DMS53 (cell line): ENCODE data around the gene GRK1.

Experiments
- DNase-seq: peaks from one replicate; lab custom pipeline; 2025; lab: John Stamatoyannopoulos, UW

GRK1 gene

DNA sequence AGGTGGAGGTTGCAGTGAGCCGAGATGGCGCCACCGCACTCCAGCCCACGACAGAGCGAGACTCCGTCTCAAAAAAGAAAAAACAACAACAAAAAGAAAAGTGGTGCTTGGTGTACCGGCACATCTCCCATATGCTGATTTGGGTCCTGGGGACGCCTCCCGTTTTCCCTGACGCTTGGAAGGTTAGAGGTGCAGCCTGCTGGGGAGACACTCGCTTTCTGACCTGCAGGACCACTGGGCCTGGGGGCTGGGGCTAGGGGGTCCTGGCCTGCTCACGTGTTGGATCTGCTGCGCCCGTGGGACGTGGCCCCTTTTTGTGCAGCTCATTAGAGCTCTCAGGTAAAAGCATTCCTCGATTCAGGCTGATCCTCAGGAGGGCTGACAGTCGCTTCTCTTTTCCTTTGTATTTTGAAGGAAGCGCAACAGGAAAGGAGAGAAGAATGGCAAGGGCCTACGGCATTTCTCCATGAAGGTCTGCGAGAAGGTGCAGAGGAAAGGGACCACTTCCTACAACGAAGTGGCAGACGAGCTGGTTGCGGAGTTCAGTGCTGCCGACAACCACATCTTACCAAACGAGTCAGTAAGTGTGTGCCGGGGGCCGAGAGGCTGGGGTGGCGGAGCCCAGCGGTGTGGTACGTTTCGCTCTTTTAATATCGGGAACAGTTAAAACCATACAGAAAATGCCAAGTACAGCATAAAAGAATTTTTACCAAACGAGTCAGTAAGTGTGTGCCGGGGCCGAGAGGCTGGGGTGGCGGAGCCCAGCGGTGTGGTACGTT lies 34.1 kb upstream of the GRK1 start:
- DNase-seq, result no peak

DNA sequence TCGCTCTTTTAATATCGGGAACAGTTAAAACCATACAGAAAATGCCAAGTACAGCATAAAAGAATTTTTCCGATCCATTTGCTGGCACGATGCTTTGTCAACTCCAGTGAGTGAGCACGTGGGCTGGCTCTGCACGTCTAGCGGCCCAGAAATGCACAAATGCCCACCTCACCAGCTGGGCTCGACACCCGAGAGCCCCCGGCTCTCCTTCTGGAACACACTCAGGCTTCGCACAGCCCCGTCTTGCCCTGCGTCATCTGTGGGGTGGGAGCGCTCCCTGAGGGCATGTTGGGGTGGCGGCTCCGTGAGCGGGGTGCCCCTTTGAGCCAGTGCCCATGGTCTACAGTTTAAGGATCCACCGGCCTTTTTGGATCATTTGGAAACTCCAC lies 33.5 kb upstream of the GRK1 start:
- DNase-seq, result no peak

DNA sequence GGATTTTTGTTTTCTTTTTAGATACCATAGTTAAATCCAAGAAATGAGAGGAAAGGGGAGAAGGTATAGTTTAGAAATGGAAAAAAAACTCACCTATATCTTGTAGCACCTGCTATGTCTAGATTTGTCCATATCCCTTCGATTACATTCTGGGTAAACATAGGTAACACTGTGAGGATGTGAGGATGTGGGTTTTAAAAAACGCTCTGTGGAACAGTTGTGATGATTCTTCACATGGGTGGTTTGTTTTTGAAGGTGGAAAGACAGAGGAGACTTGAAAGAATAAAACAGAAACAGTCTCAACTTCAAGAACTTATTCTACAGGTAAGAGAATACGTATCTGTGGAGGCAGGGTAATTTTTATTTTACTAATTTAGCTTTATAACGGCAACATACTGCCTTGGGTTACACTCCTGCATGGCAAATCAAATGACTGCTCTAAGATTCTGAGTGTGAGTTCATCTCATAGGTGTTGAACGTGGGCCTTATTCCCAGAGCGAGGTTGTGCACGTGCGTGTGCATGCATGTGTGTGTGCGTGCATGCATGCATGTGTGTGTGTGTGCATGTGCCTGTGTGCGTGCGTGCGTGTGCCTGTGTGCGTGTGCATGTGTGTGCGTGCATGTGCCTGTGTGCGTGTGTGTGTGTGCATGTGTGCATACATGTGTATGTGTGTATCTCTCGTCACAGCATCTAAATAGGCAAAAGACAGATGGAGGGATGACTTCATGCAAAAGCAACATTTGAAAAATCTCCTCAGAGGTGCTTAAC lies 32.6 kb upstream of the GRK1 start:
- DNase-seq, result no peak

DNA sequence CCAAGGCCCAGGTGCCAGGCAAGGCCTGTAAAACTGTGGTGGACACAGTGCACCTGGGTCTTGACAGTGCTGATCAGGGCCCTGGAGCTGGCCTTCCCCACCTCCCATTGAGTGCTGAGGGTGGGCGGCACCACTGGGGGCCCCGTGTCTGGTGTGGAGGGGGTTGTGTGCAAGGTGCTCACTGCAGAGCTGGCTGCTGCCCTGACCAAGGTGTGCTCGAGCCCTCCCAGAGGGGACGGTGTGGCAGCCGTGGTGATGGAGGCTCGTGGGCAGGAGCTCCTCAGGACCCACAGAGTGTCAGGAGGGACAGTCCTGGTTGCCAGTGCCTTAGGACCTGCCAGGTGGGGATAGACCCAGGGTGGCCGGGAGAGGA lies 32.0 kb upstream of the GRK1 start:
- DNase-seq, result no peak

DNA sequence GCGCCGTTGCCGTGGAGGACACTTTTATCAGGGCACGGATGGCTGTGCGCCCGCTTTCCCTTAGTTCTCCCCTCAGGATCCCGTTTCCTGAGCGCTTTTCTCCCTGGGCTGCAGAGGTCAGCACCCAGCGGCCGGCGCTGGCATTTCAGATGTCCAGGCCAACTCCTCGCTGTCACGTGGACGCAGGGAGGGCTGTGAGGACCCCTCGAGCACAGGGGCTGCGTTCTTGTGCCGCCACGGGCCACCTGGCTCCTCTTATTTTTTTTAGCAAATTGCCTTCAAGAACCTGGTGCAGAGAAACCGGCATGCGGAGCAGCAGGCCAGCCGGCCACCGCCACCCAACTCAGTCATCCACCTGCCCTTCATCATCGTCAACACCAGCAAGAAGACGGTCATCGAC lies 31.3 kb upstream of the GRK1 start:
- no peak for DNase-seq

DNA sequence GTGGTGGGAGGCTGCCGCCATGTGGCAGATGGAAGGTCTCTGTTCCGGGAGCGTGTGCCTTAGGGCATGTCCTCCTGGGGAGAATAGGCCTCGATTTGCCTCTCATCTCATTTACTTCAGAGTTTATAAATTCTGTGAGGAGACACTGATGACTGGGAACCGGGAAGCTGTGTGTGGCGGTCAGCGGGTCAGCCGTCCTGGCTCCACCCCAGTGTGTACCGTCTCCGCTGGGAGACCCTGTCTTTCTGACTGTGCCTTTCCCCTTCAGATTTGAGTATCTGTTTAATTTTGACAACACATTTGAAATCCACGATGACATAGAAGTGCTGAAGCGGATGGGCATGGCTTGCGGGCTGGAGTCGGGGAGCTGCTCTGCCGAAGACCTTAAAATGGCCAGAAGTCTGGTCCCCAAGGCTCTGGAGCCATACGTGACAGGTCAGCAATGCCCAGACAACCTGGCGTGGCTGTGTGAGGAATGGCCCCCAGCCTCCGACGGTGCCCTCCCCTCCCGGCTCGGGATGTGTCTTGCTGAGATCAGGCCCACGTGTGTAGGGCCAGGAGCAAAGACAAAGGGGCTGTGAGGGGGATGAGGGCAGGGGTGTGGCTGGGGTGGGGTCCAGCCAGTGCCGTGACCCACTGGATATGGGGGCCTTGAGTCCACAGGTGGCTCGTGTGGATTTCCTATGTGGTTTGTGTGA lies 30.6 kb upstream of the GRK1 start:
- no peak for DNase-seq

DNA sequence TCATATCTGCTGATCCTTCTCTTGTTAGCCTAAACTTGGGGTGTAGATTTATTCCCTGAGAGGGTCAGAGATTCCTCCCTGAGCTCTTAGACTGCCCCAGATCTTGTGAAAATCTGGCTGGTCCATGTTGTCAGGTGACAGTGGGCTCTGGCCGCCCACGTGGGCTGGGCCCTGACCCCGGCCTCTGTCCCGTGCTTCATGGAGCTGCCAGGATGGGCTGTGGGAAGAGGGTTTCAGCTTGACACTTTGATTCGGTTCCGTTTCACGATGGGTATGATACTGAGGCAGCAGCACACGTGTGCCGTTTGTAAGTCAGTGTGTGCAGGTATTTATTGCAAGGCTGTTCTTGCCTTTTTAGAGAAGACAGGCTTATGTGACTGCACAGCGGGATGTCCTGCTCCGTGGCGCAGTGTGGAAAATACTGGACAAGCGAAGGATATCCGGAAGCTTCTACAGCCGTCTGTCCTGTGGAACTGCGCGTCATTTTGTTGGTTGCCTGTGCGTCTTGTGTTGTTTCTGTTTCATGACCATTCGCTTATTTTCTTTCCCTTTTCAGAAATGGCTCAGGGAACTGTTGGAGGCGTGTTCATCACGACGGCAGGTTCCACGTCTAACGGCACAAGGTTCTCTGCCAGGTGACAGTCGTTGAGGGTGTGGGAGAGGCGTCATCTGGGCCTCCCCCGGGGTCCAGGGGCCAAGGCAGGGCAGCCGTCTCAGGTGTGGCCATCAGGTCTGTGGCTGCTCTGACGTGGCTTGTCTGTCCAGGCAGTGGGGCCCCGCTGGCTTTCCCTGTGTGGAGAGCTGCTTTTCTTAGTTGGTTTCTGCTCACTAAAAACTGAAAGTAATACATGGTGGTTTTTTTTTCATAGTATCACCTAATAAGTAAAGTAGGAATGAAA lies 29.5 kb upstream of the GRK1 start:
- no peak for DNase-seq

DNA sequence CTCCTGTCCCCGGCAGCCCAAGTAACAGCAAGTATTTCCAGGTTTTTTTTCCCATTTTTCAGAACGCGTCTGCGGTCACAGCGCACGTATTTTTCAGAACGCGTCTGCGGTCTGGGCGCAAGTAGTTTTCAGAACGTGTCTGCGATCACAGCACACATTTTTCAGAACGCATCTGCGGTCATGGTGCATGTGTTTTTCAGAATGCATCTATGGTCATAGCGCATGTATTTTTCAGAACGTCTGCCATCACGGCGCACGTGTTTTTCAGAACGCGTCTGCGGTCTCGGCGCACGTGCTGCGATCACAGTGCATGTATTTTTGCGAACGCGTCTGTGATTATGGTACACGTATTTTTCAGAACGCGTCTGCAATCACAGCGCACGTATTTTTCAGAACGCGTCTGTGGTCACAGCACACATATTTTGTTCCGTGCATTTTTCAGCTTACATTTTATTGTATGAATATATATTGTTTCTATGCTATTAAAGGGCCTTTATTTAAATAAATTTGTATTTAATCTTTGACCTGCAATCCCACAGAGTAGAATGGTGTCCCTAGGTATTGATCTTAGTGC lies 28.8 kb upstream of the GRK1 start:
- DNase-seq, result no peak

DNA sequence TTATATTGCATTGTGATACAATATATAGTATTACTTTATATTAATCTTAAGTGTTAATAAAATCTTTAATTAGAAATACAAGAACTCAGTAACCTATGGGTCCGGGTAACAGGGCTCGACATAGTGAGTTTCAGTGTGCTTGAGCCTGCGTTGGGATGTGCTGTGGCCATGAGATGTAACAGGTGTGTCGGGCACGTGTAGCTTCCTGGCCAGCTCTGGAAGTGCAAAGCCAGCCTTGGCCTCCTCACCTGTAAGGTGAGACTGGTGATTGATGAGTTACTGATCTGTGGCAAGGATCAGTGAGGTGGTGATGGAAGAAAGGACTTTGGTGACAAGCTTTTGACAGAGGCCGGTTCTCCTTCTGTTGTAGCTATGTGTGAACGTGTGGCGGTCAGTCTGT lies 28.2 kb upstream of the GRK1 start:
- DNase-seq, result no peak

DNA sequence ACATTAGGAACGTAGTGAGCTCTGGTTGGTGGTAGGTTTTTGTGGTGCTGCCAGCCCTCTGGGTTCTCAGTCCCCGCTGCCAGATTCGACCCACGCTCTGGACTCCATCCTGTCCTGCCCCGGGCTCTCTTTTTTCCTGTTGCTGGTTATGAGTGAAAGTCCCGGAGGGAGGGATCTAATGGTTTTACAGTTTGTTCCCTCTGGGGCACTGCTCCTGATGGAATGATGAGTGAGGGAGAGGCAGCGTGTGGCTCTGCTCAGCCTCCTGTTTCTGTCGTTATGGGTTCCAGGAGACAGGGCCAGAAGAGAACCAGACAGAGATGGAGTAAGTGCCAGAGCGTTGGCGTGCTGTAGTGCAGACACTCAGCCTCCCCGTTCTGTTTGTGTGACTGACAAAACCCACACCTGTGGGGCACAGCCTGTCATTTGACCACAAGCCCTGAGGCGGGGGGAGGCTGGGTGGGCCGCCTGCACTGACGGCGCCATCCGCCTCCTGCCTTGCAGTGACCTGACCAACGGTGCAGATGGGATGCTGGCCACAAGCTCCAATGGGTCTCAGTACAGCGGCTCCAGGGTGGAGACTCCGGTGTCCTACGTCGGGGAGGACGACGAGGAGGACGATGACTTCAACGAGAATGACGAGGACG lies 27.3 kb upstream of the GRK1 start:
- DNase-seq, result no peak

DNA sequence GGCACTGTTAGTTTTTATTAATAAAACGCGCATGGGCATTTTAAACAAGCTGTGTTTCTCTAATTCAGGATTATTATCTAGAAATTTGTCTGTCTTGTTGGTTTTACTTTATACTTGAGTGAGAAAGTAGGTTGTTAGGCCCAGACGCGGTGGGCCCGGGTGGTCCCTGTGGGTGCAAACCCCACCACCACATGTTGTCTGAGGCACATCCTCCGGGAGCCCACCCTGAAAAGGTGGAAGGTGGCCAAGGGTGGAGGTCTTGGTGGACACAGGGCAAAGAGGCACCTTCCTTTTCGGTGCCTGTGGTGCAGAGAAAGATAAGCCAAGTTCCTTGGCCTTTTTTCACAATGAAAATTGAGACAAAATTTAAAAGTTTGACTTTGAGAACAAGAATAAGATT lies 25.6 kb upstream of the GRK1 start:
- DNase-seq, result no peak

DNA sequence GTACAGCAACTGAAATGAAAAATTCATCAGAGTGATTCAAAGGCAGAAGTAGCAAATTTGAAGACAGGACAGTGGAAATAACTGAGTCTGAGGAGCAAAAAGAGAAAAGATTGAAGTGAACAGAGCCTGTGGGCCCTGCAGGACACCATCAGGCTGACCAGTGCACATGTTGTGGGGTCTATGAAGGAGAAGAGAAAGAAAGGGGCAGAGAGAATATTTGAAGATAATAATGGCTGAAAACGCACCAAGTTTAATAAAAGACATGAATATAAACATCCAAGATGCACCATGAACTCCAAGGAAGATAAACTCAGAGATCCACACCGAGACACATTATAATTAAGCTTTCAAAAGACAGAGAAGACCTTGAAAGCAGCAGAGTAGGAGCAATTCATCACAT lies 24.5 kb upstream of the GRK1 start:
- no peak for DNase-seq

DNA sequence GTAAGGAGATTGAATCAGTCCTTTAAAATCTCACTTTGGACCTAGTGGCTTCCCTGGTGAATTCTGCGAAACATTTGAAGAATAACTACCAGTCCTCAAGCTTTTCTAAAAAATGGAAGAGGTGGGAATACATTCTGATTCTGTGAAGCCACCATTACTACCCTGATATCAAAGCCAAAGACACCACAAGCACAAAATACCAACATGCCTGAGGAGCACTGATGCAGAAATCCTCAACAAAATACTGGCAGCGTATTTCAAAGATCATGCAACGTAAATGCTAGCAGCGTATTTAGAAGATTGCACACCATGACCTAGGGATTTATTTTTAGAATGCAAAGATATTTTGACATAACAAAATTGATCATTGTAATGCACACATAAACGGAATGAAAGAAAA lies 23.4 kb upstream of the GRK1 start:
- DNase-seq, result no peak

DNA sequence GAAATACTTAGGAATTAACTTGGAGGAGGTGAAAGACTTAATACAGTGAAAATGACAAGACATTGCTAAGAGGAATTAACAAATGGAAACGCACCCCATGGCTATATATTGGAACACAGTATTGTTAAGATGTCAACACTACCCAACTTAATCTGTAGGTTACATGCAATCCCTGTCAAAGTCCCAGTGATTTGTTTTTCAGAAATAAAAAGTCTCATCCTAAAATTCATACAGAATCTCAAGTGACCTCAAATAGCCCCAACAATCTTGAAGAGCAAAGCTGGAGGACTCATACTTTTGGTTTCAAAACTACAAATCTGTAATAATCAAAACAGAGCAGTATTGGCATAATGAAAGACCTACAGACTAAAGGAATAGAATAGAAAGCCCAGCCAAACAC lies 22.2 kb upstream of the GRK1 start:
- no peak for DNase-seq

DNA sequence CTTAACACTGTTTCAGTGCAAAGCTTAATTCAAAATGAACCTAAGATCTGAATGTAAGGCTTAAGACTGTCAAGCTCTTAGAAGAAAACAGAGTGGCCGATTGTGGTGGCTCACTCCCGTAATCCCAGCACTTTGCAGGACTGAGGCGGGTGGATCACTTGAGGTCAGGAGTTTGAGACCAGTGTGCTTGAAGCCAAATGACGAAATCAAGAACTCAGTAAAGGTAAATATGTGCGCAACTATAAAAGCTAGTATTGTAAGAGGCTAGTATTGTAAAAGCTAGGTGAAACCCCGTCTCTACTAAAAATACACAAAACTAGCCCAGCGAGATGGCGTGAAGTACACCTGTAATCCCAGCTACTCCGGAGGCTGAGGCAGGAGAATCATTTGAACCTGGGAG lies 21.7 kb upstream of the GRK1 start:
- no peak for DNase-seq

DNA sequence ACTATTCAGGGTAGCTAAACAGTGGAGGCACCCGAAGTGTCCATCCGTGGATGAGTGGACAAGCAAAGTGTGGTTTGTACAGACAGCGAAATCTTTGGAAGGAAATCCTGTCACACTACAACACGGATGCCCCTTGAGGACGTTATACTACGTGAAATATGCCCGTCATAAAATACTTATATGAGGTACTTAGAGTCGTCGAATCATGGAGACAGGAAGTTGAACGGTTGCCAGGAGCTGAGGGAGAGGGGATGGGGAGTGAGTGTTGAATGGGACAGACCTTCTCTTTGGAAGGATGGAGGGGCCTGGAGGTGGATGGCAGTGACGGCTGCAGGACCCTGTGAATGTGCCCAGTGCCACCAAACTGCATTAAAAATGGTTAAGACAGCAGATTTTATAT lies 20.6 kb upstream of the GRK1 start:
- DNase-seq, result peak; percentile 39

DNA sequence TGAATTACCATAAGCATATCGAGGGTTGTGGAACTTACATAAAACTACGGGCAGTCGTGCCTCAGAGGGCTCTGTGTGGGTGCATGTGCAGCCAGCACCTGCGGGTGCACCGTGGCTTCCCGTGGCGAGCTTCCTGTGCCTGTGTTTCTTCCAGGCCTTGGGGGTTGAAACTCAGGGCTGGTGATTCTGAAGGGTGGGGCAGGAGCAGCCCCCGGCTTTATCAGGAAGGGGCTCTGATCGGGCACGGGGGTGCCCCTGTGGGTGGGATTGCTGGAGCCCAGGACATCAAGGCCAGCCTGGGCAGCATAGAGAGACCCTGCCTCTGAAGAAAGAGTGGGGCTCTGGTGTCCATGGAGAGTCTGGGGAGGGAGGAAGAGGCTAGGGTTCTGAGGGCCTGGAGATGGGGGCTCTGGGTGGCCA lies 20.1 kb upstream of the GRK1 start:
- peak; percentile 13 for DNase-seq

DNA sequence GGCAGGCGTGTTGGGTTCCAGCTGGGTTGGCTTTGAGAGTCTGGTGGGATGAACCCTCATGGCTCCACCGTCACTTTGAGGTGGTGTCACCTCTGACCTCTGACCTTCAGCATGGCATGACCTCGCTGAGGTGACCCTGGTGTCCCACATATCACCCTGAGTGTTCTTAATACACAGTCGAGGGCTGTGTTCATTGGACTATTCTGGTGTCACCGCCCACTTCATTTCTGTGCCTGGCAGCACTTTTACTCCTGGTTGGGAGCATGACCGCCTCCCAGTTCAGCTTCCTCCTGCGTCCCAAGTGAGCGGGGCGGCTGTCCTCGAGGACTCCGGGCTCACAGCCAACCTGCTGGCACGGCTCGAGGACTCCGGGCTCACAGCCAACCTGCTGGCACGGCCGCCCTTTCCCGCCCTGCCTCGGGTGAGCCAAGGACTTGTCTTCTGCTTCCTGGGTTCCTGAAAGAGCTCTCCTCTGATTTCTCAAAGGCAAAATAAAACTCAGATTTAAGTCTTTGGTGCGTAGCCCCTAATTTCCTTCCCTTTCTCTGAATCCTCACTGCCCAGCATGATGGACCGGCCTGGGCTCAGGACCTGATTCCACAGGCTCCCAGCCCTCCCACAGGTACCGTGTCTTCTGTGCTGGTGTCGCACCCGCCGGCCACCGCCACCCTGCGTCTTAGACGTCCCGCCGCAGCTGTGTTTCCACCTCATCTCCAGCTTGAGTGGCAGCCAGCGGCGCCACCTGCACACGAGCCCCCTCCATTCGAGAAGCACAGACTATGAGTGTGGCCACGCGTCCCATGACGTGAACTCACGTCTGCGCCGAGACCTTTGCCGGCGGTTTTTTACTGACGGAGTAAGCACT lies 19.4 kb upstream of the GRK1 start:
- DNase-seq, result peak; percentile 89

DNA sequence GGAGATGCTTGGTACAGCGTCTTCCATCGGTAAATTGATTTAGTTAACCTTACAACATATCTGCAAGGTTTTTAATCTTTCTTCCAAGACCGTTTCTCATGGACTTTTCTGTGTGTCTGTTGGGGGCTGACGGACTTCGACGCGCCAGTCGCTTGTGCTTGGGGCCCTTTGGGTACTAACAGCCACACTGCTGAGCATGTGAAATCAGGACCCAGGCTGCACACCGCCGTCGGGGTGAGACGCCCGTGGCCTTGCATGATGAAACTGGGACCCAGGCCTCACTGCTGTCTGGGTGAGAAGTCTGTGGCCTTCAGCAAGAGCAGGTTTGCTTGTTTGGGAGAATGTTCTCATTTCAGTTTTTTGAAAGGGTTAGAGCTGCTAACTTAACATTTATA lies 18.8 kb upstream of the GRK1 start:
- no peak for DNase-seq

DNA sequence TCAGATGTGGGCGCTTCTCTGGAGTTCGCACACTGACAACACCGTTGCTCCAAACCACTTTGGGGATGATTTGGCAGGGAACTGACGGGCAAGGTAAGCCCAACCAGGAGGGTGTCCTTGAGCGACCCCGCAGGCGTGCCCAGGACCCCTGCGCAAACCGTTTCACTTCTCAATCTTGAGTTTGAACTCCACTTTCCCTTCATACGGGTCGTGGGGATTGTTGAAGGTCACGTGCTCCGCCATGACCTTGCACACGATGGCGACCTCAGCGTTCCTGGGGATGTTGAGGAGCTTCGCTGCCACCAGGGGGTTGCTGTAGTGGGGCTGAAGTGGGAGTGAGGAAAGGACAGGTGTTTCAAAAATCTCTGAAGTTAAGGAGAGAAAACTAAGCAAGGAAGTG lies 17.8 kb upstream of the GRK1 start:
- DNase-seq, result no peak
